Psoas muscle (tissue), 8 donors: ENCODE measurements around the gene PDCD5. TPM values are rescaled to one million over a fixed set of nuclear protein-coding genes. Genes with fewer than 3 reads are reported as not detected.

Experiments used
- ATAC-seq, 4 donors: fragments of 200-7000 bp; cut with Tn5 transposase; one replicate each; pipeline ENCODE4 v1.9.1; 2020; ENCODE audit warnings: moderate library complexity in 3 of 4, mild to moderate bottlenecking in 2 of 4
- DNase-seq, 2 donors: peaks; one replicate each; pipeline ENCODE4 v3.0.0-alpha.2; 2020
- H3K27ac ChIP-seq: fragments of 200-600 bp; one replicate; pipeline ENCODE4 v1.8.0; 2022
- H3K27me3 ChIP-seq, 3 donors: fragments of 200-600 bp in 1 of 3; one replicate each; pipeline versions ENCODE4 v1.6.1 to v1.8.0; 2013 to 2022; ENCODE audit warnings: low read length in 2 of 3, mild to moderate bottlenecking in 2 of 3, moderate library complexity in 1 of 3; ENCODE audit not compliant: insufficient read depth in 3 of 3
- H3K36me3 ChIP-seq, 2 donors: fragments of 200-600 bp in 1 of 2; one replicate each; pipeline versions ENCODE4 v1.6.1 to v1.8.0; 2013 to 2022; ENCODE audit warnings: low read depth in 1 of 2, mild to moderate bottlenecking in 1 of 2, moderate library complexity in 1 of 2; ENCODE audit not compliant: insufficient read depth in 1 of 2
- H3K4me1 ChIP-seq: fragments of 200-600 bp; one replicate; pipeline ENCODE4 v1.8.0; 2022
- H3K4me3 ChIP-seq: fragments of 200-600 bp; one replicate; pipeline ENCODE4 v1.8.0; 2022; ENCODE audit warnings: mild to moderate bottlenecking
- H3K9me3 ChIP-seq: fragments of 200-600 bp; one replicate; pipeline ENCODE4 v1.8.0; 2022
- WGBS, 3 donors: extraction: QIAGEN DNeasy Blood & Tissue Kit; methylation state at CpG; one replicate each; pipeline versions ENCODE4 v1.1.6 to v1.1.7; 2013; 5-methylcytosine and 5-hydroxymethylcytosine counted together
- intact Hi-C, 2 donors: fragments of 100-400 bp; cut with DNase I; formaldehyde crosslinking; loops; one replicate each; pipeline versions ENCODE4 v1.11.0 to v1.14.2; 2022
- polyA plus RNA-seq, 3 donors: library from polyadenylated mRNA; stranded (reverse); fragments of 200-250 nt; gene quantifications; one replicate each; pipeline ENCODE4 v1.2.3, GENCODE V29; 2013
- total RNA-seq, 4 donors: library from RNA; stranded (reverse); fragmentation: NEBNext Ultra II Directional in 2 of 4; extraction: Animal tissue kit (Norgen Biotek cat#: 25700) in 2 of 4; gene quantifications; one replicate each; pipeline versions ENCODE4 v1.2.1 to v1.2.4, GENCODE V29; 2021 to 2023
- TF ChIP-seq, protein P1 (sequence below): fragments of 200-600 bp; IDR thresholded peaks from one replicate; pipeline ENCODE4 v1.8.0; 2022; ENCODE audit warnings: antibody characterized with exemption
- donor health status: healthy with polysubstance abuse.
- donor health status: DM: no; HTN: no; CAD: no; lungs with moderate emphysema.
- donor health status: Bipolar disorder and iron deficiency.
- donor health status: healthy.
- donor health status: DM: yes; HTN: yes; CAD: no.
- donor health status: DM: no; HTN: no; CAD: no.
- donor health status: DM: no; HTN: no; CAD: no.
- donor health status: DM: yes; HTN: yes; CAD: no.

Gene PDCD5
- total and polyA plus RNA-seq, 7 donors: 86.5 to 186 (median 112) TPM

GRCh38 chr19:32631381-32631780 is 50.4 kb downstream of the PDCD5 start:
- 88 to 93% (median 89%) methylated on average over 15 of the region's 15 CpGs for WGBS, 3 donors
- TF ChIP-seq, protein P1, sequence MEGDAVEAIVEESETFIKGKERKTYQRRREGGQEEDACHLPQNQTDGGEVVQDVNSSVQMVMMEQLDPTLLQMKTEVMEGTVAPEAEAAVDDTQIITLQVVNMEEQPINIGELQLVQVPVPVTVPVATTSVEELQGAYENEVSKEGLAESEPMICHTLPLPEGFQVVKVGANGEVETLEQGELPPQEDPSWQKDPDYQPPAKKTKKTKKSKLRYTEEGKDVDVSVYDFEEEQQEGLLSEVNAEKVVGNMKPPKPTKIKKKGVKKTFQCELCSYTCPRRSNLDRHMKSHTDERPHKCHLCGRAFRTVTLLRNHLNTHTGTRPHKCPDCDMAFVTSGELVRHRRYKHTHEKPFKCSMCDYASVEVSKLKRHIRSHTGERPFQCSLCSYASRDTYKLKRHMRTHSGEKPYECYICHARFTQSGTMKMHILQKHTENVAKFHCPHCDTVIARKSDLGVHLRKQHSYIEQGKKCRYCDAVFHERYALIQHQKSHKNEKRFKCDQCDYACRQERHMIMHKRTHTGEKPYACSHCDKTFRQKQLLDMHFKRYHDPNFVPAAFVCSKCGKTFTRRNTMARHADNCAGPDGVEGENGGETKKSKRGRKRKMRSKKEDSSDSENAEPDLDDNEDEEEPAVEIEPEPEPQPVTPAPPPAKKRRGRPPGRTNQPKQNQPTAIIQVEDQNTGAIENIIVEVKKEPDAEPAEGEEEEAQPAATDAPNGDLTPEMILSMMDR: no peak
- Histone ChIP-seq H3K36me3 (peaks cover 0 to 92% of the 10 kb centered on the region in 2 donors), H3K27me3 (no peaks in the 10 kb centered on the region), H3K27ac (no peak overlapping the region), H3K4me3 (no peak overlapping the region), H3K9me3 (no peaks in the 10 kb centered on the region), H3K4me1 (no peaks in the 10 kb centered on the region)
- DNase-seq: no peak
- peak in 2 of 4 donors; percentile 30 to 34 for ATAC-seq
- intact Hi-C loops: no loop called here

Other genes with a start within 250 kb of the PDCD5 start
- 10 to 100 TPM; 23.2 to 25.0 (median 23.8) TPM for gene ZNF507, start 235.6 kb upstream of the PDCD5 start, total RNA-seq
- 10 to 100 TPM in 1 of 3 donors, 1 to 10 TPM in 2; 4.7 to 13.6 (median 5.3) TPM for gene ZNF507, start 235.6 kb upstream of the PDCD5 start, polyA plus RNA-seq
- gene DPY19L3, start 175.4 kb upstream of the PDCD5 start, total RNA-seq: 1 to 10 TPM; 3.1 to 4.8 (median 3.8) TPM
- 1 to 10 TPM; 1.6 to 4.4 (median 2.7) TPM for gene DPY19L3, start 175.4 kb upstream of the PDCD5 start, polyA plus RNA-seq
- 10 to 100 TPM; 11.2 to 31.7 (median 18.8) TPM for gene ANKRD27, start 94.0 kb downstream of the PDCD5 start, total RNA-seq
- gene ANKRD27, start 94.0 kb downstream of the PDCD5 start, polyA plus RNA-seq: 10 to 100 TPM in 2 of 3 donors, 1 to 10 TPM in 1; 6.3 to 43.3 (median 16.9) TPM
- 1 to 10 TPM in 3 of 4 donors, under 1 TPM in 1; 0.98 to 3.9 (median 2.8) TPM for gene RGS9BP, start 94.7 kb downstream of the PDCD5 start, total RNA-seq
- 1 to 10 TPM in 2 of 3 donors, under 1 TPM in 1; 0.10 to 8.2 (median 3.8) TPM for gene RGS9BP, start 94.7 kb downstream of the PDCD5 start, polyA plus RNA-seq
- 10 to 100 TPM; 17.0 to 18.6 (median 17.9) TPM for gene NUDT19, start 110.6 kb downstream of the PDCD5 start, total RNA-seq
- gene NUDT19, start 110.6 kb downstream of the PDCD5 start, polyA plus RNA-seq: 10 to 100 TPM; 10.7 to 27.5 (median 10.9) TPM
- under 1 TPM in 3 of 4 donors, not detected in 1; 0.17 to 0.28 (median 0.21) TPM for gene TDRD12, start 138.6 kb downstream of the PDCD5 start, total RNA-seq
- under 1 TPM in 1 of 3 donors, not detected in 2; 0.14 TPM for gene TDRD12, start 138.6 kb downstream of the PDCD5 start, polyA plus RNA-seq